Stimulated activated memory B cell treated with anti-CD40 and anti-IgM and Interleukin-4, amounts not matched to agents 10 μg/mL and 1 μg/mL and 100 μg/mL, for 72 hours (primary cell): ENCODE results near the gene SLC44A5.

Source experiments
- ATAC-seq: fragments of 150-1000 bp; cut with Tn5 transposase; 2 replicates; pipeline ENCODE4 v1.10.0; 2021
- H3K27ac Mint-ChIP-seq: one replicate; pipeline ENCODE4 v1.8.0; 2022; ENCODE audit warnings: mild to moderate bottlenecking, mixed read lengths
- H3K27me3 Mint-ChIP-seq: one replicate; pipeline ENCODE4 v1.8.0; 2022; ENCODE audit warnings: mixed read lengths
- H3K36me3 Mint-ChIP-seq: one replicate; pipeline ENCODE4 v1.8.0; 2022; ENCODE audit warnings: mixed read lengths
- H3K4me1 Mint-ChIP-seq: one replicate; pipeline ENCODE4 v1.8.0; 2022; ENCODE audit warnings: mixed read lengths
- H3K4me3 Mint-ChIP-seq: one replicate; pipeline ENCODE4 v1.8.0; 2022; ENCODE audit warnings: mild to moderate bottlenecking, moderate library complexity, mixed read lengths
- H3K9me3 Mint-ChIP-seq: one replicate; pipeline ENCODE4 v1.8.0; 2022; ENCODE audit warnings: mixed read lengths

Gene SLC44A5

DNA sequence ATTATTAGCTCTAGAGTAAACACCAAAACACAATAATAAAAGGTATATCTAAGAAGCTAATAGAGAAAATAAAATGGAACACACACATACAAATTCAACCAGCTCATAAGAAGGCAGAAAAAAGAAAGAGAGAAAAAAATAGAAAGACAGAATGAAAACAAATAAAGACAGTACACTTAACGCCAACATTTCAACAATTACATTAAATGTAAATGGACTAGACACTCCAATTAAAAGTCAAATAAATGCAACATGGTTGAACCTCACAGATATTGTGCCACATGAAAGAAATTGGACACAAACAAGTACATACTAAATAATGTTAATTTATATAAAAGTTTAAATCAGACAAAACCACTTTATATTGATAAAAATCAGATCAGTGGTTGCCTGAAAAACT is 56.0 kb downstream of the SLC44A5 start:
- no peak for ATAC-seq
- H3K27me3 Mint-ChIP-seq, result no peaks in the 10 kb centered on the region
- peaks cover 3% of the 10 kb centered on the region for H3K9me3 Mint-ChIP-seq
- no peak overlapping the region for H3K4me3 Mint-ChIP-seq
- H3K36me3 Mint-ChIP-seq, result no peaks in the 10 kb centered on the region
- no peaks in the 10 kb centered on the region for H3K4me1 Mint-ChIP-seq
- no peak overlapping the region for H3K27ac Mint-ChIP-seq

DNA sequence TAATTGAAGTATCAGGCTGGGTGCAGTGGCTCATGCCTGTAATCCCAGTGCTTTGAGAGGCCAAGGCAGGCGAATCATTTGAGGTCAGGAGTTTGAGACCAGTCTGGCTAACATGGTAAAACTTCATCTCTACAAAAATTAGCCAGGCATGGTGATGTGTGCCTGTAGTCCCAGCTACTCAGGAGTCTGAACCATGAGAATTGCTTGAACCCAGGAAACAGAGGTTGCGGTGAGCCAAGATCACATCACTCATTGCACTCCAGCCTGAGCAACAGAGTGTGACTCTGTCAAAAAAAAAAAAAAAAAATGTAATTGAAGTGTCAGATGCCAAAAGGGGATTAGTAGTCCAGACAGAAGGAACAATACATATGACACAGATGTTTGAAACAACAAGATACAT is 56.7 kb downstream of the SLC44A5 start:
- H3K36me3 Mint-ChIP-seq, result no peaks in the 10 kb centered on the region
- H3K27me3 Mint-ChIP-seq, result no peaks in the 10 kb centered on the region
- no peaks in the 10 kb centered on the region for H3K4me1 Mint-ChIP-seq
- H3K4me3 Mint-ChIP-seq, result no peak overlapping the region
- H3K27ac Mint-ChIP-seq, result no peak overlapping the region
- H3K9me3 Mint-ChIP-seq, result peaks cover 3% of the 10 kb centered on the region
- no peak for ATAC-seq

DNA sequence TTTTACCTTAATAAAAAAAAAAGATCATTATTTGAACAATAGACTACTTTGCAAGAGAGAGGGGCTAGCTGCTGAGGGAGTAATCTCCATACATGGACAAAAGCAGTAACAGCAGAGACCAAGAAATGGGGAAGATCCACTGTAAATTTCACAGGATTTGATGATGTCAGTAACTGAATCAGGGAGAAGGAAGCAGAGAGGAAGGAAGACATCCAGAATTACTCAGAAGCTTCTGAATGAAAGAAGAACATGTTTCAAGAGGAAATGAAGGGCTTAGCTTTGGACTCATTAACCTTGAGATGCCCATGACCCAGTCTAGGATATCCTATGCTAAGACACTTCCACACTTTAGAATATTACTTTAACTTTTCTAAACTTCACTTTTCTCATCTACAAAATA is 60.4 kb downstream of the SLC44A5 start:
- no peak for ATAC-seq
- Mint-ChIP-seq H3K9me3 (peaks cover 3% of the 10 kb centered on the region), H3K27ac (no peak overlapping the region), H3K4me3 (no peak overlapping the region), H3K4me1 (no peaks in the 10 kb centered on the region), H3K27me3 (no peaks in the 10 kb centered on the region), H3K36me3 (no peaks in the 10 kb centered on the region)

DNA sequence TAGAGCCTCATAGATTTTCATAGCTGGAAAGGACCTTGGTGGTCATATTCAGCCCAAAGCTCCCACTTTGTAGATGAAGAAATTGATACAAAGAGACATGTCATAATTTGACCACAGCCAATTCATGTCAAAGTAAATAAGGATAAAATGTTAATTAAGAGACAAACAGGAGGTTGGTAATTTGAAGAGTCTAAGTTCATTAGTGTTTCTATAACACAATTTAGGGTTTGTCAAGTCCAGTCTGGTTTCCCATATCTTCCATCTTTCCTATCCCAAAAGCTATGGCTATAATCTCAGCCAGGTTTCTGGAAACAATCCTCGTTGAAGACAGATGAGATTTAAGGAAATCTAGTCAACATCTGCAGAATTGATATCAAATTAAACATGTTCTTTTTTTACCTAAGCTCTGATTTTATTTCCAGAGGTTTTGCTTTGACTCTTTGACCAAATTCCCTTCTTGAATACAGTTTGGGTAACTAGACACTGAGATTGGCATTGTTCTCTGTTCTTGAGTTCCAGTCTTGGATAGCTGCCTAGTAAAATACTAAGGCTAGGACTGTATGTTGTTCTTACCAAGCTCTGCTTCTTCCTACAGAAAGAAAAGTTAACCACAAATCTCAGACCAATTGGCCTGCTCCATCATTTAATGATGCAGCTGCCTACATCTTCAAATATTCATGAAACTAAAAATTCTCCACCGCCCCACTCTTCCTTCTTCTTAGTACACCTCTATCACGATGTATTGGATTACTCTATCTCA is 62.0 kb downstream of the SLC44A5 start:
- no peaks in the 10 kb centered on the region for H3K4me1 Mint-ChIP-seq
- H3K36me3 Mint-ChIP-seq, result no peaks in the 10 kb centered on the region
- no peak overlapping the region for H3K4me3 Mint-ChIP-seq
- ATAC-seq, result no peak
- no peaks in the 10 kb centered on the region for H3K9me3 Mint-ChIP-seq
- no peak overlapping the region for H3K27ac Mint-ChIP-seq
- H3K27me3 Mint-ChIP-seq, result no peaks in the 10 kb centered on the region

DNA sequence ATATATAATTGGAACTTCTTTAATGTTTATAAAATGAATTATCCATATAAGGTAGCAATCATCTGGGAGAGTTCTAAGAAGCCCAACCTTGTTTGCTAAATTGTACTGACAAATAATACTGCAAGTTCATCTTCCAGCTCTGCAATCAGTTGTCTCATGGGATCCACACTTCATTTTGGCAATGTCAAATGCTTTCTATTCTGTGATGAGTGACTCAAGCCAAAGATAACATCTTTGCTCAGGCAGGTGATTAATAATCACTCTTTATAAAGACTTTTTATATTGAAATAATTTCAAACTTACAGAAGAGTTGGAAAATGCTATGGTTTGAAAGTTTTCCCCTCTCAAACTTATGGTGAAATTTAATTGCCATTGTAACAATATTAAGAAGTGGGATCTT is 67.2 kb downstream of the SLC44A5 start:
- no peak for ATAC-seq
- Mint-ChIP-seq H3K9me3 (no peaks in the 10 kb centered on the region), H3K27me3 (no peaks in the 10 kb centered on the region), H3K36me3 (no peaks in the 10 kb centered on the region), H3K4me1 (no peaks in the 10 kb centered on the region), H3K4me3 (no peak overlapping the region), H3K27ac (no peak overlapping the region)

DNA sequence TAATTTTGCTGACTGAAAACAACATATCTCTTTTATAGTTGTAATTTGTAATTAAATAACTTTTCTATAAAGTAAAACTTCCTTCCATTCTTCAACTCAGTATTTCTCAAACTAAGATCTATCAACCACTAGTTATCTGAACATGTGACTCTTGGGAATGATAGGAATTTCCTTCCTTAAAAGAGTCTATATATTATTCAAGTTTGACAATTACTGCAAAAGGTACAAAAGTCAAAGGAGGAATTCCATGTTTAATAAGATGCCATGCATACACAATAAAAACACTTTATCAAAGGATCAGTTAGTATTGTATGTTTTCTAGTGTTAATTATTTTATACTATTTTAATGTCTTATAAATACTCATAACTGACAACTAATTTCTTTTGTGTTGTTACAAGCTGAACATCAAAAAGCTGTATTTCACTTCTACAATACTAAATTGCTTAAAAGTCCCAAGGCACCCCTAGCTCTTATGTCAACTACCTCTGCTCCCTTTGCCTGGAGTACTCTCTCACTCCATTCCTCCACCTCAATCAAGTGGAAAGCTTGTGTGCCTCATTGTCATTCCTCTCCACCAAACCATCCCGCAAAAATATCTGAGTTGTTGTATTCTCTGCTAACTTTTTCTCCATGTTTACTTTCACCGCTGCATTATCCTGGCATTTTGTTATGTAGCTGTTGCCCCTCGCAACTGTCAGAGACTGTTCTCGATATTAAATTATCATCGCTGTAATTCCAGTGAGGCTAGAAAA is 67.9 kb downstream of the SLC44A5 start:
- ATAC-seq, result no peak
- H3K4me3 Mint-ChIP-seq, result no peak overlapping the region
- no peaks in the 10 kb centered on the region for H3K36me3 Mint-ChIP-seq
- H3K27me3 Mint-ChIP-seq, result no peaks in the 10 kb centered on the region
- no peaks in the 10 kb centered on the region for H3K4me1 Mint-ChIP-seq
- H3K27ac Mint-ChIP-seq, result no peak overlapping the region
- H3K9me3 Mint-ChIP-seq, result no peaks in the 10 kb centered on the region

DNA sequence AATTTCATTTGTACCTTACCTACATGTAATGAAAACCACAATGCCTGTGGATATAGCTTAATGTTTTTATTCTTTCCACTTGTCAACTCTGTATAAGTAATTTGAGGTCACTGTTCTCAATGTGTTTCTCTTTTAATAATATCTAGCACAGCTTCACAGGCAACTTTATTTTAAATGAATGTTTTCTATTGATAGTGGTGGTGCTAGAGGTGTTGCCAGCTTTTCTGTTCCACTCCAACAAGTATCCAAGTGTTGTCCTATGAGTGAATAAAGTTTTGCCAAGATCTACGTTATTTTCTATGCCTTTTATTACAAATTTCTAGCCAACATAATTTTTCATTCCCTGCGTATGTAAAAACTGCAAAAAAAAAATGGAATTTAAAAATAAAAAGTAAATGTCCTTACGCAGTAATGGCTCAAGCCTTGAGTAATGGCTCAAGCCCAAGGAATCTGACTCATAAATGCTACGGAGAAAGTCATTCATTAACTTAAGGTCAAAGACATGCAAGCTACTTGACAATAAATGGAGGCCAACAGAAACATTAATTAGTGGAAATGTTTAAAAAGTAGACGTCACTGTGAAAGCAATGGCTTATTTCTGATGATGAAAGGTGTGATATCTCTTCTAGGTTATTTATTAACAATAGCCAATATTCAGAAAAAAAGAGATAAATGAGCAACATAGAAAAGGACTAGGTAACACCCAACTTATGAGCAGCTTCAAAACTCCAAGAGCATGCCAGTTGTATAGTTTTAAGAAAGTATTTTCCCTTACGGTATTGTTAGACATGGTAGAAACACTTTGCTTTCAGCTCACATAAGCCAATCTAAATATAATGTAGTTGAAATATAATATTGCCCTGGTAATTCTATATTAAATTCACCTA is 71.4 kb downstream of the SLC44A5 start:
- H3K9me3 Mint-ChIP-seq, result no peaks in the 10 kb centered on the region
- no peaks in the 10 kb centered on the region for H3K36me3 Mint-ChIP-seq
- no peak overlapping the region for H3K4me3 Mint-ChIP-seq
- H3K27me3 Mint-ChIP-seq, result no peaks in the 10 kb centered on the region
- ATAC-seq, result no peak
- H3K27ac Mint-ChIP-seq, result no peak overlapping the region
- H3K4me1 Mint-ChIP-seq, result no peaks in the 10 kb centered on the region

DNA sequence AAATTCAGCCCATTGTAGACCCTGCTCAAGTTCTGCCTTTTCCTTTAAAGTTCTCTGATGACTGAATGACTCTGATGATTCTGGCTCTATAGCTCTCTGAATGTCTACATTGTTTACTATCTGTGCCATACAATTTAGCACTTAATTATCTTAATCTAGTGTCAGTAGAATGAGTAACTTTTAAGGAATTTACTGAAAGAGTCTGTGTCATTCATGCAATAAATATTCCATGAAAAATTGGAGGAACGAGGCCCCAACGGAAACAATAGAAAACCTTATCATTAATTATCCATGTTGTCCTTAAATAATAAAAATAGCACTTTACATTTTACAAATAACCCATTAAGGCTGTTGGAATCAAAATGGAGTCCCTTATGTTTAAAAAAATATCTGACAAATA is 77.8 kb downstream of the SLC44A5 start:
- no peak overlapping the region for H3K27ac Mint-ChIP-seq
- ATAC-seq, result no peak
- no peaks in the 10 kb centered on the region for H3K36me3 Mint-ChIP-seq
- H3K4me1 Mint-ChIP-seq, result no peaks in the 10 kb centered on the region
- H3K4me3 Mint-ChIP-seq, result no peak overlapping the region
- no peaks in the 10 kb centered on the region for H3K9me3 Mint-ChIP-seq
- H3K27me3 Mint-ChIP-seq, result no peaks in the 10 kb centered on the region

DNA sequence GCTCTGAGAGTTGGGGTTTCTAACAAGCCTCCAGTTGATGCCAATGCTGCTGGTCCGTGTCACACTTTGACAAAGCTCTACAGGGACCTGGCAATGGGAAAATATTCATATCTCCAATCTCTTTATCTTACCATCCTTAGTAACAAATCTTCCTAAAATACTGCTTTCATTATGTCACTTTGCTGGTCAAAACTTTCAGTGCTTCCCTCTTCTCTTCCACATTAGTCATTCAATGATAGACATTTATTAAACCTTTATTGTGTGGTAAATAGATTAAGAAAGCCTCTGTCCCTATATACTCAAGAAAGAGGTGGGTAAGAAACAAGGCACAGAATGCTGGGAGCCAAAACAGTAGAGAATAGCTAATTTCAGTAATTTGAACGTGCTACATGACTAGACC is 79.3 kb downstream of the SLC44A5 start:
- no peaks in the 10 kb centered on the region for H3K36me3 Mint-ChIP-seq
- H3K27ac Mint-ChIP-seq, result no peak overlapping the region
- no peak overlapping the region for H3K4me3 Mint-ChIP-seq
- H3K4me1 Mint-ChIP-seq, result no peaks in the 10 kb centered on the region
- no peaks in the 10 kb centered on the region for H3K9me3 Mint-ChIP-seq
- no peak for ATAC-seq
- no peaks in the 10 kb centered on the region for H3K27me3 Mint-ChIP-seq

DNA sequence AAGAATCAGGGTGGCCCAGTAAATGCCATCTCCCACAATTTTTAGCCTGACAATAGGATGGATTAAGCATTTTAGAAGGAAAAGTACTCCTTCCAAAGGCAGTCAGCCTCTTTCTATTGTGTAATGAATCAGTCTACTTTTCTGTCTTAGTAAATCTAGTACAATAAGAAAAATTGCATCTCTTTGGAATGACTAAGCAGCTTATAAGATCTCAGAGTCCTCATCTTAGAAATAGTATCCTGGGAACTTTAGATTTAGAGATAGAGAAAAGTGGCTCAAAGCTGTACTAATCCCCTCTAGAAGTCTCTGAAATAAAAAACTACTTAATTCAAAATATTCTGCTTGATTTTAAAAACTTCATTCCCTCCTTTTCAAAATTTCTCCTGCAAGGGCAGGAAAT is 81.4 kb downstream of the SLC44A5 start:
- Mint-ChIP-seq H3K9me3 (no peaks in the 10 kb centered on the region), H3K36me3 (no peaks in the 10 kb centered on the region), H3K4me1 (no peaks in the 10 kb centered on the region), H3K27ac (no peak overlapping the region), H3K27me3 (no peaks in the 10 kb centered on the region), H3K4me3 (no peak overlapping the region)
- no peak for ATAC-seq

DNA sequence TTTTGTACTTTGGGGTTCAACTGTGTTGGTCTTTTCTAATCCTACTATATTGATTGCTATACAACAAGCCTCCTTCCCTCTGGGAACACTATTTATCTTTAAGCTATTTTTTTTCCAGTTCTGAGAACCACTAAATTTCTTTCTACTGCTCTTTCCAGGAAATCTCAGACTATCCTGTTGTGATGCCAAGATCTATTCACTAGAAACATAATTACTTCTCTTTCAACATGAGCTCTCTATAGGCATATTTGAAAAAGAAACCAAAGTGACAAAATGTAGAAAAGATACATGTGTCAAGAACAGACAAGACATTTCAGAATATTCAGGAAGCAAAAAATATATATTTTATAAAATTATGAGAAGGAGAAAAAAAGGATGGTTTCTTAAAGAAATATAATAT is 82.9 kb downstream of the SLC44A5 start:
- no peaks in the 10 kb centered on the region for H3K36me3 Mint-ChIP-seq
- ATAC-seq, result no peak
- H3K27ac Mint-ChIP-seq, result no peak overlapping the region
- H3K27me3 Mint-ChIP-seq, result no peaks in the 10 kb centered on the region
- H3K9me3 Mint-ChIP-seq, result peaks cover 5% of the 10 kb centered on the region
- H3K4me1 Mint-ChIP-seq, result no peaks in the 10 kb centered on the region
- no peak overlapping the region for H3K4me3 Mint-ChIP-seq

DNA sequence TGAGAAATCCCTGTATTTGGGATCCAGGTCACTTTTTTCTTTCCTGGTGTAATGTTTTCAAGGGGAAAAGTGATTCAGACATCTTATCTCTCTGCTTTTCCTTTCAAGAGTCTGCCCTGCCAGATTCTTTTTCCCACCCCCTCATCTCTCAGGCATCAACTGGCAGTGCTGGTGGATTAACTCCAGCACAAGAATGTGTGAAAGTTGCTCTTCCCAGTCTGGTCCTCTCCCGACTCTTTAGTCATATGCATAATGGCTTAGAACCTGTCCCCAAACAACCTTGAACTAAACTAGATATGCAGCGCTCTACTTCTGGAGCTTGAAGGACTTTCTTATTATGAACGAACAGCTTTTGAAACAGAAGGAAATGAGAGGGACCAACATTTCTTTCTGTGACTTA is 88.5 kb downstream of the SLC44A5 start:
- Mint-ChIP-seq H3K27me3 (peaks cover 9% of the 10 kb centered on the region), H3K4me1 (peaks cover 6% of the 10 kb centered on the region), H3K36me3 (no peaks in the 10 kb centered on the region), H3K9me3 (peaks cover 5% of the 10 kb centered on the region), H3K4me3 (no peak overlapping the region), H3K27ac (no peak overlapping the region)
- no peak for ATAC-seq

DNA sequence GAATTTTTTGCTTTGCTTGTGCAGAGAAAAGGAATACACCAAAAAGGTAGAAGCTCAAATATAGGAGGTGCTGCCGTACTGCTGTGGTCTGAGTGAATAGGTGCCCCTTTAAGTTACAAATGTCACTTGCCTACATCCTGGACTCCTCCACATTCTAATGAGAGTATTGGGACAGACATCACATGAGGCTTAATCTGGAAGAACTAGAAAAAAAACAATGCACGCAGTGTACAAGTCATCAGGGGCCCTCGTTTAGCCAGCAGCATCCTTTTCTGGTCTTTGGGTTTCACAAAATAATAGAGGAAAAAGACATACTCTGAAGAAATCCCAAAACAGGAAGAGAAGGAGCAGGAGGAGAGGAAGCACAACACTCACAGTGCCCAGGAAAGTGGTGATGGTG is 89.3 kb downstream of the SLC44A5 start:
- Mint-ChIP-seq H3K27ac (no peak overlapping the region), H3K9me3 (peaks cover 5% of the 10 kb centered on the region), H3K36me3 (no peaks in the 10 kb centered on the region), H3K4me3 (no peak overlapping the region), H3K4me1 (peaks cover 6% of the 10 kb centered on the region), H3K27me3 (peaks cover 16% of the 10 kb centered on the region)
- ATAC-seq, result no peak

DNA sequence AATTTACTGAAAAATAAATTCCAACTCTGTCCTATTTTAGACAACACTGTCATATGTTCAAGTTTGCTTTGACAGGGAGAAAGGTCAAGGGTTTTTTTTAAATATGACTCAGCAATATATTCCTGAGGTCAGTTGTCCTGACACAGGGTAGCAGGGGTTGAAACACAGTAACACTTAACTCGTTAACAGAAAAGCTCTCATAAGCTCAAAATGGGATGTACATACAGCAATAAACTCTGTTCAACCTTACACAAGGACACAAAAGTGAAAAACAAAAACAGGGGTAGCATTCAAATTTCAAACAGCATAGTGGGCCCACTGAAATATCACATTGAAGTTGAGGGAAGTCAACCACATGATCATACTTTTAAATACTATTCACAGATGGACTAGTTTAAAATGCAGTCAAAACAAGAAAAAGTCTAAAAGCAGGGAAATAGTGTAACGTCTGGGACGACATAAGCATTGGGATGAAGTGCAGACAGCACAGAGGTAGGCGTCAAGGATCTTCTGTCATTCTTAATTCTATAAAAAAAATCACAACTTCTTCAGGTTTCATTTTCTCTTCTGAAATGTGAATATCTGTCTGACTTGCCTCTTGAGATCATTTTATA is 89.9 kb downstream of the SLC44A5 start:
- Mint-ChIP-seq H3K27ac (no peak overlapping the region), H3K4me3 (no peak overlapping the region), H3K27me3 (peaks cover 17% of the 10 kb centered on the region)

More for the DNA sequence above, 89.9 kb downstream of the SLC44A5 start:
- Mint-ChIP-seq H3K4me1 (peaks cover 6% of the 10 kb centered on the region), H3K36me3 (no peaks in the 10 kb centered on the region), H3K9me3 (peaks cover 5% of the 10 kb centered on the region)
- ATAC-seq, result no peak
